Measurements from ENCODE around the gene ZNF280B.

The ZNF280B gene

GRCh38 chr22:22527312-22527711 is 18.8 kb upstream of the ZNF280B start:
- no peak for TF ChIP-seq CTCF (IDR thresholded peaks at IDR 0.05; ENCODE audit: insufficient read depth, missing control alignments)
- FAIRE-seq (no peak), DNase-seq (ENCODE audit: insufficient read length, low spot score) (no peak)

GRCh38 chr22:22526125-22526912 is 17.8 kb upstream of the ZNF280B start:
- DNase-seq (ENCODE audit: insufficient read length, low spot score), result no peak
- no peak for TF ChIP-seq CTCF (IDR thresholded peaks at IDR 0.05; ENCODE audit: insufficient read depth, missing control alignments)
- no peak for FAIRE-seq

DNA sequence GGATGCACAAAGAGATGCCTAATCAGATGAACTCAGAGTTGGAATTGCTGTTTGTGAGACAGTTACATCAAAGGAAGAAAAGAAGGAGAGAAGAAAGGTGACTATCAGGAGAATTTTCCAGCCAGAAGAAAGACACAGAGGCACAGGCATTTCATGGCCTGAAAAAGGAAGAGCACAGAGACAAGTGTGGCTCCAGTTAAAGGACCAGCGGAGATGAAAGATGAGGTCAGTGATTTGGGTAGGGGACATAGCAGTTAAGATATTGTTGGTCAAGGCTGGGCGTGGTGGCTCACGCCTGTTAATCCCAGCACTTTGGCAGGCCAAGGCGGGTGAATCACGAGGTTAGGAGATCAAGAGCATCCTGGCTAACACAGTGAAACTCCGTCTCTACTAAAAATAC is 15.0 kb upstream of the ZNF280B start:
- DNase-seq (ENCODE audit: insufficient read length, low spot score), result no peak
- no peak for TF ChIP-seq CTCF (IDR thresholded peaks at IDR 0.05; ENCODE audit: insufficient read depth, missing control alignments)
- no peak for FAIRE-seq

GRCh38 chr22:22521631-22522030 is 13.1 kb upstream of the ZNF280B start:
- DNase-seq (ENCODE audit: insufficient read length, low spot score) (no peak), FAIRE-seq (no peak)

DNA sequence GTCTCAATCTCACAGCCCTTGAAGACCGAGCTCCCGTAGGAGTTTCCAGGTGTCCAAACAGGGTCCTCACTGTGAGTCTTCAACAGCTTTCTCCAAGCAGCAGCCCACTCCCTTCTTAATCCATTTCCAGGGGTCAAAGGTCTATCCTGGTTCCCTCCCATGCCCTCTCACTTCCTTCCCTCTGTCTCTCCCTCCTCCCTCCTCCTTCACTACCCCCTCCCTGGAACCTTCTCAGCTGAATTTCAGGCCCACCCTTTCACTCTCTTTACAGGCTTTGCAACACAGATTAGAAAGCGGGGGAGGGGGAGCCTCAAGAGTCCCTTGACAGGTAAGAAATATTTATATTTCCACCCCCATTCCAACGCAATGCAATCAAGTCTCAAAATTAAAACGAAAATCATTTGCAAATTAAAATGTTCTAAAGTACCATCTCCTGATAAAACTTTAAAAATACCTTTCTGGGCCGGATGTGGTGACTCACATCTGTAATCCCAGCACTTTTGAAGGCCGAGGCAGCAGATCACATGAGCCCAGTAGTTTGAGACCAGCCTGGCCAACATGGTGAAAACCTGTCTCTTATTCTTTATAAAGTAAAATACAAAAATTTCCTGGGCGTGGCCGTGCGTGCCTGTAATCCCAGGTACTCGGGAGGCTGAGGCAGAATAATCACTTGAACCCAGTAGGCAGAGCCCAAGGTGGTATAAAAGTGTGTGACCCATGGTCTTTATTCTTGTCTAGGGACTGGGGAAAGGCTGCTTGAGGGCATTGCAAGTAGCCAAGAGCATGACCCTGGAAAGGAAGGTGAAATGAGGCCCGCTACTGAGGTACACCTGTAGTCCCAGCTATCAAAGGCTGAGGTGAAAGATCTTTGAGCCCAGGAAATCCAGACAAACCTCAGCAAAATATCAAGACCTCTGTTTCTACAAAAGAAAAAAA is 12.4 kb upstream of the ZNF280B start:
- FAIRE-seq (no peak), DNase-seq (ENCODE audit: insufficient read length, low spot score) (no peak)
- TF ChIP-seq CTCF (IDR thresholded peaks at IDR 0.05; ENCODE audit: insufficient read depth, missing control alignments), result no peak

More at GRCh38 chr22:22521631-22522030, 13.1 kb upstream of the ZNF280B start:
- TF ChIP-seq CTCF (IDR thresholded peaks at IDR 0.05; ENCODE audit: insufficient read depth, missing control alignments), result no peak

DNA sequence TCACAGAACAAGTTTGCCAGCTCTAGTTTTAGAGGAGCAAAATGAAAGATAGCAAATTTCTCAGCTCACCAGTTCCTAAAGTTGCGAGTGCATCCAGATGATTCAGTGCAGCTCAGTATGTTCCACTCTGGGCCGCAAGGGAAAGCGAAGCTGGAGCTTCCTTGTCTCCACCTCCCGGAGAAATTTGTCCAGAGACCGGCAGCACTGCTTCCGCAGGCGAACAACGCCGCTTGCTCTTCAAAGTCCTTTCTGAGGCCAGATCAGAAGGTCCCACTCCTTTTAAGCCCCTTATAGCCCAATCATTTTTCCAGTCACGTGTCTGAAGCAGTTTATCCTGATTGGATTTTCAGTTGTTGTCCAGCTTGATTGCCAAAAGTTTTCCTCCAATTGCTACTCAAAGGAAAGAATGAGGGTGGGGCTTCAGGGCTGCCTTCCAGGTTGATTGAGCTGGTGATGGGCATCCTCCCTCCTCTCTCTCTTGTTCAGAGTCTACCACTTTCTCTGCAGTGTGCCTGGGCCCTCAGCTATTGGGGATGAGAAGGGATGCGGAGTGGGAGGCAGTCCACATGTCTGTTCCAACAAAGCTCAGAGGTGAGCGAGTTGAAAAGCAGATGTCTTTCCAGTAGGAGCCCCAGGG is 11.6 kb upstream of the ZNF280B start, which contains the start of gene ZNF280A:
ZNF280A (minus strand) TSS at position 251 of the 637 bp plus-strand sequence. CDS start 4,640 bp downstream, outside the sequence.
- FAIRE-seq, result no peak
- DNase-seq (ENCODE audit: insufficient read length, low spot score), result no peak
- no peak for TF ChIP-seq CTCF (IDR thresholded peaks at IDR 0.05; ENCODE audit: insufficient read depth, missing control alignments)

Measured in D721Med (cell line).